Peyer's patch (tissue), 4 donors: ENCODE results near the gene SIPA1L3.

ENCODE experiments used
- CTCF ChIP-seq, 6 experiments: fragments of 450-650 bp in 4 of 6; fragments of 200-600 bp in 2 of 6; sonication (generic) in 1 of 6; IDR thresholded peaks; one replicate each; pipeline ENCODE4 v1.5.1; 2017 to 2019; ENCODE audit warnings: antibody characterized with exemption in 6 of 6, mild to moderate bottlenecking in 3 of 6, moderate library complexity in 1 of 6
- POLR2A ChIP-seq, 2 donors: fragments of 450-650 bp; IDR thresholded peaks; one replicate each; pipeline ENCODE4 v1.5.1; 2017; ENCODE audit warnings: antibody characterized with exemption in 2 of 2, mild to moderate bottlenecking in 2 of 2, moderate library complexity in 2 of 2

DNA sequence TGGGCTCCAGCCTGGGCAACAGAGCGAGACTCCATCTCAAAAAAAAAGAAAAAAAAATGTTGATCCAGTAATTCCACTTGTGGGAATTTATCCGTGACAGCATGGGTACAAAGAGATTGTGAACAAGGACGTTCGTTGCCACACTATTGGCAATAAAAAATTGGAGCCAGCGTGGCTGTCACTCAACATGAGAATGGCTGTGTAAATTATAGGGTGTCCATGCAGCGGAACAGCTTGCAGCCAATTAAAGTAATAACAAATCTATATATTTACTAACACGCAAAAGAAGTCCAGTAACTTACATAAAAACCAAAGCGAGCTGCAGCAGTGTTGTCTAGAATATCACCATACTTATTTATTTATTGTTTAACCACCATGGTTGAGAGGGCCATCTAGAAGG is 297.7 kb downstream of the SIPA1L3 start:
- TF ChIP-seq CTCF (IDR thresholded peaks at IDR 0.05) = no peak
- TF ChIP-seq POLR2A (IDR thresholded peaks at IDR 0.05) = no peak
